Left lobe of liver (tissue), 2 donors: ENCODE data around the gene AGBL5. TPM values are rescaled to one million over a fixed set of nuclear protein-coding genes. Genes with fewer than 3 reads are reported as not detected.

Experiments used
- ATAC-seq: fragments of 200-7000 bp; cut with Tn5 transposase; one replicate; pipeline ENCODE4 v1.9.1; 2020; ENCODE audit warnings: mild to moderate bottlenecking, moderate library complexity
- DNase-seq: peaks from one replicate; pipeline ENCODE4 v3.0.0-alpha.2; 2020; ENCODE audit warnings: low spot score
- total RNA-seq: library from RNA; stranded (reverse); gene quantifications from one replicate; pipeline ENCODE4 v1.2.1, GENCODE V29; 2021
- donor health status: DM: no; HTN: no; CAD: no; lungs with moderate emphysema.
- donor health status: DM: no; HTN: yes; CAD: no.

Gene AGBL5
- total RNA-seq, 1 donor from 2014 or later = 7.6 TPM

DNA sequence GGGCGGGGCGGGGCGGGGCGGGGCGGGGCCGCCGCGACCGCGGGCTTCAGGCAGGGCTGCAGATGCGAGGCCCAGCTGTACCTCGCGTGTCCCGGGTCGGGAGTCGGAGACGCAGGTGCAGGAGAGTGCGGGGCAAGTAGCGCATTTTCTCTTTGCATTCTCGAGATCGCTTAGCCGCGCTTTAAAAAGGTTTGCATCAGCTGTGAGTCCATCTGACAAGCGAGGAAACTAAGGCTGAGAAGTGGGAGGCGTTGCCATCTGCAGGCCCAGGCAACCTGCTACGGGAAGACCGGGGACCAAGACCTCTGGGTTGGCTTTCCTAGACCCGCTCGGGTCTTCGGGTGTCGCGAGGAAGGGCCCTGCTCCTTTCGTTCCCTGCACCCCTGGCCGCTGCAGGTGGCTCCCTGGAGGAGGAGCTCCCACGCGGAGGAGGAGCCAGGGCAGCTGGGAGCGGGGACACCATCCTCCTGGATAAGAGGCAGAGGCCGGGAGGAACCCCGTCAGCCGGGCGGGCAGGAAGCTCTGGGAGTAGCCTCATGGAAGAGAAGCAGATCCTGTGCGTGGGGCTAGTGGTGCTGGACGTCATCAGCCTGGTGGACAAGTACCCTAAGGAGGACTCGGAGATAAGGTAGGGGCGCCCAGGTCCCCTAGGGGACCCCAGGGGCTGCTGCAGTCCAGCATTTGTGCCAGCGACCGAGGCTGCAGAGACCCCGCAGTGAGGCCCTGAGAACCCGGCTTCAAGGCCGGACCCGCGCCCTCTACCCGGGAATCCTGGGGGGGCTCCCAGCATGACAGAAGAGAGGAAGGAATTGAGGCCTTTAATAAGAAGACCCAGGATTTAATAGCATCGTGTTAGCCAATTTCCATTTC, 35.5 kb downstream of the AGBL5 start, which contains the start of gene KHK:
TSS of gene KHK (plus strand) at position 49 of the 870 bp plus-strand sequence. CDS start at position 537, 488 bp downstream.
- peak; percentile 70 for ATAC-seq
- DNase-seq = peak; percentile 89

DNA sequence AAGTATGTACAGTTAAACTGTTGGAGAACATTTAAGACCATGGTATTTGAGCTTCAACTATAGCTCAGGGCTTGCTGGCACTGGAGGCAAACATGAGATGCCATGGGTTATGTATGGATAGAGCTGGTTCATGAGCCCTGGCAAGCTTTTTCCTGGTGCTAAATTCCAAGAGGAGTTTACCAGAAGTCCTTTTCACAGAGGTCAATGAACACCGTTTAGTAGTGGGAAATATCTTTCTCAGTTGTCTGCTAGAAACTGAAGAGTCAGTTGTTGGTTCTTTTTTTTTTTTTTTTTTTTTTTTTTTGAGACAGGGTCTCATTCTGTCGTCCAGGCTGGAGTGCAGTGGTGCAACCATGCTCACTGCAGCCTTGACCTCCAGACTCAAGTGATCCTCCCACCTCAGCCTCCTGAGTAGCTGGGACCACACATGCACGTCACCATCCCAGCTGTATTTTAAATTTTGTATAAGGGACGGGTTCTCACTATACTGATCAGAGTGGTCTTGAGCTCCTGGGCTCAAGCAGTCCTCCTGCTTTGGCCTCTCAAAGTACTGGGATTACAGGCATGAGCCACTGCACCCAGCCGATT, 36.4 kb downstream of the AGBL5 start:
- no peak for ATAC-seq
- no peak for DNase-seq

DNA sequence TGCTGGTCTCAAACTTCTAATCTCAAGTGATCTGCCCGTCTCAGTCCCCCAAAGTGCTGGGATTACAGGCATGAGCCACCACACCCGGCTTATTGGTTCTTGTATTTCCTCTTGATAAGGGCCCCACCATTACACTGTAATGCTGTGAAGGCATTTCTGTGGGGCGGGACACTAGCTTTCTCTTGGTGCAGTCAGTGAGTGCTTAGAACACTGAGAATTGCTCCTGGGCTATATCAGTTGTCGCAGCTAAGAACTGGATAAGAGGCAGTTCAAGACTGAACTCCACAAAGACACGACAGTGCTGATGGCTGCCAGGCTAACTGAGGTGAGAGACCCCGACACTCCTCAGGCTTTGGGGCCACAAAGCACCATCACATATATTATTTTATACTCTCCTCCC, 37.2 kb downstream of the AGBL5 start:
- DNase-seq = no peak
- ATAC-seq = no peak

DNA sequence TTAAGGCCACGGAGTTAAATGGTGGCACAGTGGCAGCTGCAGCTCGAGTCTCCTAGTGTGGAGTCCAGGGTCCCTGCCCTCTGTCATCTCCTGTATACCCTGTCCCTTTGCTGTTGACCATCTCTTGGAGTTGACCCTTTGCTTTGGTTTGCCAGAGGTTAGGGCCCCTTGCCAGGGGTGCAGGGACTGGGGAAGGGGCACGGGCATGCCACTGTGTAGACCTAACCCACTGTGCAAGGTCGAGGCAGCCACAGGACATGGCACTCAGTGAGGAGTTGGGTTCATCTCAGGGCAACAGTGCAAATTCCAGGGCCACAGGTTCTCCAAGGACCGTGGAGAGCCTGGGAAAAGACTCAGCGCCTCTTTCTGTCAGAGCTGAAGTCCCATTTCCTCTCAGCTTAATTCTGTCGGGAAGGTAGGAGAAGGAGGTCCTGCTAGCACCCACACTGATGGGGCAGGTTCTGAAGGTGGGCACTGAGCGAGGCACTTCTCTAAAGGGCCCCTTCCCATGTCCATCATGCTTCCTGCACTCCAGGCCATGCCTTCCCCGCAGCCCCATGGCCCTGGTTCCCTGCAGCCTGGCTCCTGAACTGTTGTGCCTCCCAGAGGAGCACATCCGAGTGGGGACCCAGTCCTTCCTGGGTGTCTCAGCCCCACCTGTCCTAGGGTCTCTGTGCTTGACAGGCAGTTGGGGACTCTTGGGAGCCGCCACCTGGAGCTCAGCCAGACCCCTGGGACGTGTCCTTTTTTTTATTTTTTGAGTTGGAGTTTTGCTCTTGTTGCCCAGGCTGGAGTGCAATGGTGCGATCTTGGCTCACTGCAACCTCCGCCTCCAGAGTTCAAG, 37.9 kb downstream of the AGBL5 start:
- no peak for ATAC-seq

DNA sequence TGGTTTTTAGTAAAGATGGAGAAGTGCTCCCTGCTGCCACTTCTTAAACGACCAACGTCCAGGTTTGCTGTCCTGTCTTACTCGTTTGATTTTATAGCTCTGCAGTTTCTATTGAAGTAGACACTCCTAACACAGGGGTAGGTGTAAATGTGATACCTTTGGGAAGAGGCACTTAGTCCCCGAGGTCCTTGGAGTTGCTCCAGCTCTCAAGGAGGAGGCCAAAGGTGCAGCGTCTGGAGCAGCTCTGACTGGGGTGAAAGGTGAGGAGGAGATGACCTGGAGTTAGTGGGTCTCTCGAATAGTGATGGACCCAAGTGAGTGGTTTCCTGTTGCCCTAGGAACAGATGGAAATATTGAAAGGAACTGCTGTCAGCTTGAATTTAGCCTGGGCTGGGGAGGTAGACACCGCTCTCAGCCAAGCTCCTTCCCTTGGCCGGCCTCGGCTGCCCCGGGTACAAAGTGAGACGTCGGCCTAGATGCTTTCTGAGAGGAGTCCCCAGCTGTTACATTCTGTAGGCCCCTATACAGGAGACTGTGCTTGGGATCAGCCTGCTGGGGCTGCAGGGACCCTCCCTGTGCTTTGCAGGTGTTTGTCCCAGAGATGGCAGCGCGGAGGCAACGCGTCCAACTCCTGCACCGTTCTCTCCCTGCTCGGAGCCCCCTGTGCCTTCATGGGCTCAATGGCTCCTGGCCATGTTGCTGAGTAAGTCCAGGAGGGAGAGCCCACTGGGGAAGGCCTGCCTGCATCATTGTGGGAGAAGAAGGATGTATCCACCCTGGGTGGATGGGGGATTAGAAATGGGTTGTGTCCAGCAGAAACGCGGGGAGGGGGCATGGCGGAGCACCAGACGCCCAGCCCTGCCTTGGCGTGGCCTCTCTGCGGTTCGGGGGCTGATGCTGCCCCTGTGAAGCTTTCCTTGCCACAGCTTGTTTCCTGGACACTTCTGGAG, 40.6 kb downstream of the AGBL5 start:
- DNase-seq = no peak
- ATAC-seq = no peak

More for the DNA sequence above, 37.9 kb downstream of the AGBL5 start:
- DNase-seq = no peak

DNA sequence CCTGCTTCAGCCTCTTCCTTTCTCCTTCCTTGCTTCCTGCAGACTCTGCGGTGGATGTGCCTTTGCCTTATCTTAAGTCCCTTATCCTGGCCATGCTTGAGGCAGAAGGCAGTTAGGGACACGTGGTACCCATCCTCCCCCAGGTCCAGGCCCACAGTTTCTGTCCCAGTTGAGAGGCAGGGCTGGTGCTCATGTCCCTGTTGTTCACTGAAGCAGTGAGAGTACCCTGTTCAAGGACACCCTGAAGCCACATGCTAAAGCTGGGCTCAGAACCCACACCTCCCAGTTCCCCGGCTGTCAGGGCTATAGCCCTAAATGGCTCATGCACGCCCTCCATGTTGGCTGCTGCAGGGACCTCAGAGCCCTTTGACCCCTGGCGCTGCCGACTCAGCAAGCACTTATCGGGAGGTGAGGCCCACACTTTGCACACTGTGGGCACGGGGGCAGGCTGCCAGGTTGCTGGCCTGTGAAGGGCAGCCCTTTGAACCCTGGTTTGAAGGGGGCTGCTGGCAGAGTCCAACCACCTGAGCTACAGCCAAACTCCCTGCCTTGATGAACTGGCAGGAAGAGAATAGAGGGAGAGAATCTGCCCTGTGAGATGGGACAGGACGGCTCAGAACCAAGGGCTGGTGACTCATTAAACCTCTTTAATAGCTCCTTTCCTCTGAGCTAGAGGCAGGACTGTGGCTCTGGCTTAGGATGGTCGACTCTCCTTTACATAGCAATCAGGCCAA, 41.4 kb downstream of the AGBL5 start:
- peak; percentile 57 for ATAC-seq
- DNase-seq = peak; percentile 99

DNA sequence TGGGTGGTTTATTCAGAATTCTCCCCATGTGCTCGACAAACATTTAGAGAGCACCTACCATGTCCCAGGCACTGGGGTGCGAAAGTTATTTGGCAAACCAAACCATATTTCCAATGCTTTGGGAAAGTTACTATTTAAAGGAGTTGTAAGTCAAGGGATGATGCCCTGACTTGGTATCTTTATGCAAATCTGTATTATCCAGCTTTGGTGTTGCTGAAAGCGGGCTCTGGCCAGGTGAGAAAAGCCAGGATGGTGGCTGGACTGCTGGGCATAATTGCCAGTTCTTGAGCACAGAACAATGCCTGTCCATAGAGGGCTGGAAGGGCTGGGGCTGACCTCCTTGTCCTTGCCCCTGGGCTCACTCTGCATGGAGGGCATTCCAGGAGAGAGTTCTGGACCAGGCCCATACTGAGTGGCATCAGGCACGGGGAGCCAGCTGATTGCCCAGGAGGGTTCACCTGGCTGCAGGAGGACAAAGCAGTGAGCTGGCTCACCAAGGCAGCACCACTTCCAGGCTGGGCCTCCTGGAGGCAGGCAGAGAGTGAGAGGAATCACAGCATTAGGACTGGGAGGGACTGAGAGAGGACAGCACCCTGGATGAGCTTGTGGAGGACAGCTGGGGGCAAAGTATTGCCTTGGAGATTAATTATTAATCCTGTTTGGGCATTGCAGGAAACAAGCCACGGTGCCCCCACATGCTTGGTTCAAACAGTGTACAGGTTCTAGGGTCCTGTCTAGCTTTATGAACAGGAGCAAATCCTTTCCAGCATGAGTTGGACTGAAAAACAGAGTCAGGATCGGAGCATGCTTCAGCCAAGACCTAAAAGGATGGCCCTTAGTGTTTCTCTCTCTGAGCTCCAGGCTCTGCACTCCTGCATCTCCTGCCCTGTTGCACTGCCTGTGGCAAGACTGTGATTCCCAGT, 42.2 kb downstream of the AGBL5 start:
- peak; percentile 93 for DNase-seq
- ATAC-seq = peak; percentile 64

DNA sequence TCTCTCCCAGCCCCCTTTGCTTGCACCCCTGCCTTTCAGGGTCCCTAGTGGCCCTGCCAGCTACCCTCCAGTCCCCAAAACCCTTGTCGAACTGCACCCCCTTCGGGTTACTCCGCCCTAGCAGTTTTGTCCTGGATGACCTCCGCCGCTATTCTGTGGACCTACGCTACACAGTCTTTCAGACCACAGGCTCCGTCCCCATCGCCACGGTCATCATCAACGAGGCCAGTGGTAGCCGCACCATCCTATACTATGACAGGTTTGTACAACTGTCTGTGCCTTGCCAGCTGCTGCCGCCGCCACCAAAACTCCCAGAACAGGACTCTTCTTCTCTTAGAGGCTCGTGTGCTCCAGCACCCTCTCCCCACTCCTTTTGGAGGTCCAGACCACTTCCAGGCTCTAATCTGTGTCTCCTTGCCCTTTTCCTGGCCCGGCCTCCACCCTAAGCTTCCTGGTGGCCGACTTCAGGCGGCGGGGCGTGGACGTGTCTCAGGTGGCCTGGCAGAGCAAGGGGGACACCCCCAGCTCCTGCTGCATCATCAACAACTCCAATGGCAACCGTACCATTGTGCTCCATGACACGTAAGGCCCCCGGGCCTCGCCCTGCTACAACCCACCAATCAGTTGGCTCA, 43.0 kb downstream of the AGBL5 start:
- DNase-seq = no peak
- ATAC-seq = no peak

DNA sequence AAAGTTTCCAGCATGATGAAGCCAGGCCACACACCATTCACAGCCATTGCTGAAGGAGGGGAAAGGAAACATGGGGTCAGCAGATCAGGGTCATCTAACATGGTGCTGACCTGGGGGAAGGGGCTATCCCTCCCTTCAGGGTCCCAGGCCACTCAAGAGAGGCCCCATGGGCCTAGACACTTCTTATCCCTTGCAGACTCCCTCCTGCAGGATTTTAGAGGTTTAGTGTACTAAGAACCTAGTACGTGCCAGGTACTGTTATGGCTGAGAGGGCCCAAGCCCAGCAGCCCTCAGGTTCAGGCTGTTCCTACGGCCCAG, 43.9 kb downstream of the AGBL5 start:
- DNase-seq = no peak
- ATAC-seq = no peak

DNA sequence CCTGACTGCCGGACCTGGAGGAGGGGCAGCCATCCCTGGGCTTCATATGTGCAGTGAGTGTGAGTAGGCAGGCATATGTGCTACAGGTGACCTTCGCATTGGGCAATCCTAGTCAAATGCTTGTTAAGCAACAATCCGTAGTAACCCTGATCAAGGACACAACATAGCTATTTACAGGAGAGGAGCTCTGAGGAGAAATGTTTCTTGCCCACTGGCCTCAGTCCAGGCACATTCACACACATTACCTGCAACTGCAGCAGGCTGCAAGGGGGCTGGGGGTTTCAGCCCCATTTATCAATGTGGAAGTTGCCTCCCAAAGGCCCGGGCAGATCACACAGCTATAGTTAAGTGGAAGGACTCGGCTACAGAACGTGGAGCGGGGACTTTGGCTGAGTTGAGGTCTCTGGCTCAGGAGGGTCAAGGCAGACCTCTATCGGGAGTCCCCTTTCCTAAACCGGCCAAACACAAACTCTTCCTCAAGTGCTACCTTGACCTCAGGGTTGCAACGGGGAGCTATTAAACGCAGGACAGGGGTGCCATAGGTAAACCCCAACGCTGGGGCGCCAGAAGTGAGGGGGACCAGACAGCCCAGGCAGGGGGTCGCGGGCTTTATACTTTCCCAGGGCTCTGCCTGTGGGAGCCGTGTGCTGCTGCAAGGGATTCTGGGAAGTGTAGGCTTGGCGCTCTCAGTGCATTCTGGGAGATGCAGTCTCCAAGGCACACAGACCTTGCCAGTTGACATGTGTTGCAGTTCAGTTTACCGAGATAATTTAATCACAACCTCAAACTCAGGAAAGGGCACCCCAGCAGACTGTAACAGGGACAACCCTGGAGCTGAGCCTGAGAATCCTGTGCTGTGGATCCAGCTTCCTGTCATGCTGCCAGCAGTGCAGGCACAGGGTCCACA, 44.5 kb downstream of the AGBL5 start:
- ATAC-seq (peak; percentile 55), DNase-seq (peak; percentile 91)

DNA sequence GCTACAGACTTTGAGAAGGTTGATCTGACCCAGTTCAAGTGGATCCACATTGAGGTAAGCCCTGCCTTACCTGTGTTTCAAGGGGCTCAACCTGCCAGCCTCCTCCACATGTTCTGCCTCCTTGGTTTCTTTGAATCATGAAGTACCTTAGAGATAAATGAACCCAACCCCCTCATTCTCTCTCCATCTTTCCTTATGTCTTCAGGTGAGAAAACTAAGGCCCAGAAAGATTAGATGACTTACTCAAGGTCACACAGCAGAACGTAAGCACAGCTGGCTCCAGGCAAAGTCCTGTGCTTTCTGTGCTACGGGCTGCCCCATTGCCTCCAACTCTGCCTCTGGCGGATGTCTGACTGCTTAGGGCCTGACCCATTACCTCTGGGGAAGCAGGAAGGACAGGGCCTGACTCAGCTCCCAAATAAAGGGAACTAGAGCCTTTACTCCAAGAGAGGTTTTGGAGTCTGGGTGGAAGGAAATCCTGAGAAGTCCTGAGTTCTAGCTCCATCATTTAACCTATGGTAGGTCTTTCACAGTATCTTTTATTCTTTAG, 45.4 kb downstream of the AGBL5 start:
- ATAC-seq (no peak), DNase-seq (no peak)

DNA sequence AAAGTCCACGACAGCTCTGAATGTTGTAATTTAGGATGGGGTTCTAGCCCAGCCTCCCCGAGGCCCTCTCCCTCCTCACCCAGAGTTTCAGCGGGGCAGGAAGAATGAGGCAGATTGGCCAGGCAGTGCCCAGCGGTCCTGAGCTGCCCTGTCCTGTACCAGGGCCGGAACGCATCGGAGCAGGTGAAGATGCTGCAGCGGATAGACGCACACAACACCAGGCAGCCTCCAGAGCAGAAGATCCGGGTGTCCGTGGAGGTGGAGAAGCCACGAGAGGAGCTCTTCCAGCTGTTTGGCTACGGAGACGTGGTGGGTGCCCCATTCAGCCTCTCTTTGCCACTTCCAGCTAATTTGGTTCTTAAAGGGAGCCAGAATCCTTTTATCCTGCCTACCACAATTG, 45.9 kb downstream of the AGBL5 start:
- no peak for ATAC-seq
- DNase-seq = no peak

DNA sequence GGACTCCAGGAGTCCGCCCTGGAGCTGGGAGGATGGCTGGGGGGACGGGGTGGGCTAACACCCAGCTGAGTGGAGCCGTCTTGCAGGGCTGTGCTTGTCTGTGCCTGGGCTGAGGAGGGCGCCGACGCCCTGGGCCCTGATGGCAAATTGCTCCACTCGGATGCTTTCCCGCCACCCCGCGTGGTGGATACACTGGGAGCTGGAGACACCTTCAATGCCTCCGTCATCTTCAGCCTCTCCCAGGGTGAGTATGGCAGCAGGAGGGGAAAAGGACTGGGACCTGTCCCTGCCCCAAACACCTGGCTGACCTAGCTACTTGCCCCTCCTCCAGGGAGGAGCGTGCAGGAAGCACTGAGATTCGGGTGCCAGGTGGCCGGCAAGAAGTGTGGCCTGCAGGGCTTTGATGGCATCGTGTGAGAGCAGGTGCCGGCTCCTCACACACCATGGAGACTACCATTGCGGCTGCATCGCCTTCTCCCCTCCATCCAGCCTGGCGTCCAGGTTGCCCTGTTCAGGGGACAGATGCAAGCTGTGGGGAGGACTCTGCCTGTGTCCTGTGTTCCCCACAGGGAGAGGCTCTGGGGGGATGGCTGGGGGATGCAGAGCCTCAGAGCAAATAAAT, 48.0 kb downstream of the AGBL5 start:
- no peak for ATAC-seq
- no peak for DNase-seq

DNA sequence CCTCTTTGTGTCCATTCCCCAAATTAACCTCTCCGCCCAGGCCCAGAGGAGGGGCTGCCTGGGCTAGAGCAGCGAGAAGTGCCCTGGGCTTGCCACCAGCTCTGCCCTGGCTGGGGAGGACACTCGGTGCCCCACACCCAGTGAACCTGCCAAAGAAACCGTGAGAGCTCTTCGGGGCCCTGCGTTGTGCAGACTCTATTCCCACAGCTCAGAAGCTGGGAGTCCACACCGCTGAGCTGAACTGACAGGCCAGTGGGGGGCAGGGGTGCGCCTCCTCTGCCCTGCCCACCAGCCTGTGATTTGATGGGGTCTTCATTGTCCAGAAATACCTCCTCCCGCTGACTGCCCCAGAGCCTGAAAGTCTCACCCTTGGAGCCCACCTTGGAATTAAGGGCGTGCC, 48.6 kb downstream of the AGBL5 start:
- ATAC-seq = no peak

DNA sequence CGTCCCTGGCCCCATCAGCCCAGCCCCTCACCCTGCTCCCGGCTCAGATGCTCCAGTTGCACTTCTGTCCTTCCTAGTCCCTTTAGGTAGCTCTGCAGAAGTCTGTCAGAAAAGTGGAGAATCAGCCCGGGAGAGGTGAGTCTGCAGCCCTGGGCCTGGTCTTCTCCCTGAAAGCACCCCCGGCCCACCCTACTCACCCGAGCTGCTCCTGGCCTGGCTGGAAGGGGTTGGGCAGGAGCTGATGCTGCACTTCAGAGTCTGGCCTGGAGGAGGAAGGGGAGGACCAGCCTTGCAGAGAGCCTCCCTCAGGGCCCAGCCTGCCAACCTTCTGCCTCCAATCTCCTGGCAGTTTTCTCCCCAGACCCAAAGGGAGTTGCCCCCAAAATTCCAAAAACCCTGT, 50.9 kb downstream of the AGBL5 start:
- ATAC-seq (peak; percentile 11), DNase-seq (no peak)

More for the DNA sequence above, 48.6 kb downstream of the AGBL5 start:
- no peak for DNase-seq

DNA sequence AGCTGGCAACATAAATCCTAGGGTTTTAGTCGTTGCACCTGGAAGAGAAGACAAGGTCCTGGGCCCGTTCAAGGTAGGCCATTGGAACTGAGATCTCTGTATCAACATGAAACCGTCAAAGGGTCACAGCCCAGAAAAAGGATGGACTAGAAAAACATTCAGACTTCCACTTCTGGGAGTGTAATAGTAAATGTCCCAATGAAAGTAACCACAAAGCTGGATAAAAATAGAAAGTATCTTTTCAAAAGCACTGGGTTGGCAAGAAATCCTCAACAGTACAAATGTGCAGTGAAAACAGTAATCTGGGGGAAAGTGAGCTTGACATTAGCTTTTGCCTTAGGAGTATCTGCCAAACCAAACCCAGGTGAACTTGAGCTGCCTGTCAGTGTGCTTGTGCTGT, 54.5 kb downstream of the AGBL5 start:
- DNase-seq (no peak), ATAC-seq (no peak)
